ENCODE results near the gene RPA1.
A peak's percentile ranks its signal among the peaks of the same experiment; 100 is the strongest.
"Not testable (repeated sequence)": the region's sequence is repeated elsewhere in the genome, so short reads cannot be mapped to it uniquely, and the experiment has no call there.

RPA1 gene

GRCh38 chr17:1787301-1787902 is 42.4 kb upstream of the RPA1 start:
- DNase-seq (ENCODE audit: low read depth), result peak; percentile 90
- TF ChIP-seq CTCF (conservative IDR thresholded peaks at IDR 0.05; ENCODE audit: low read length), result no peak
- no peak overlapping the region for H3K4me3 ChIP-seq (ENCODE audit: low read length)

- TF ChIP-seq CTCF (conservative IDR thresholded peaks at IDR 0.05; ENCODE audit: low read length), result no peak
- DNase-seq (ENCODE audit: low read depth), result no peak
- no peak overlapping the region for H3K4me3 ChIP-seq (ENCODE audit: low read length)
Observed at GRCh38 chr17:1789936-1790335, 39.9 kb upstream of the RPA1 start.

GRCh38 chr17:1792495-1793446 is 37.0 kb upstream of the RPA1 start:
- no peak for TF ChIP-seq CTCF (conservative IDR thresholded peaks at IDR 0.05; ENCODE audit: low read length)
- peak; percentile 38 for DNase-seq (ENCODE audit: low read depth)
- no peak overlapping the region for H3K4me3 ChIP-seq (ENCODE audit: low read length)

GRCh38 chr17:1793447-1793806 is 36.4 kb upstream of the RPA1 start:
- DNase-seq (ENCODE audit: low read depth), result no peak
- no peak for TF ChIP-seq CTCF (conservative IDR thresholded peaks at IDR 0.05; ENCODE audit: low read length)
- no peak overlapping the region for H3K4me3 ChIP-seq (ENCODE audit: low read length)

GRCh38 chr17:1796800-1797199 is 33.0 kb upstream of the RPA1 start:
- H3K4me3 ChIP-seq (ENCODE audit: low read length), result no peak overlapping the region
- no peak for DNase-seq (ENCODE audit: low read depth)
- no peak for TF ChIP-seq CTCF (conservative IDR thresholded peaks at IDR 0.05; ENCODE audit: low read length)

- no peak for TF ChIP-seq CTCF (conservative IDR thresholded peaks at IDR 0.05; ENCODE audit: low read length)
- DNase-seq (ENCODE audit: low read depth), result no peak
- H3K4me3 ChIP-seq (ENCODE audit: low read length), result no peak overlapping the region
Observed at GRCh38 chr17:1797323-1797722, 32.5 kb upstream of the RPA1 start.

GRCh38 chr17:1797846-1798245 is 32.0 kb upstream of the RPA1 start:
- H3K4me3 ChIP-seq (ENCODE audit: low read length); DNase-seq (ENCODE audit: low read depth): not testable (repeated sequence)
